ENCODE data around the gene TMEM50B.

The TMEM50B gene

GRCh38 chr21:33496345-33496744 is 16.6 kb upstream of the TMEM50B start:
- no peaks in the 10 kb centered on the region for H3K9me2 ChIP-seq (replicated peaks; ENCODE audit: low read depth, low read length)
- no peaks in the 10 kb centered on the region for H4K20me1 ChIP-seq (ENCODE audit: insufficient read depth, low read length, poor library complexity, severe bottlenecking)
- H3K4me3 ChIP-seq (ENCODE audit: low read length, poor library complexity, severe bottlenecking): no peak overlapping the region
- no peaks in the 10 kb centered on the region for H3K79me2 ChIP-seq (ENCODE audit: insufficient read depth, low read length)
- no peaks in the 10 kb centered on the region for H3K27me3 ChIP-seq (ENCODE audit: insufficient read depth, low read length, poor library complexity, severe bottlenecking)
- H3F3A ChIP-seq (ENCODE audit: low read depth): no peaks in the 10 kb centered on the region
- no peaks in the 10 kb centered on the region for H3K4me1 ChIP-seq (ENCODE audit: insufficient read depth, low read length, poor library complexity, severe bottlenecking)
- H3K9me3 ChIP-seq (ENCODE audit: insufficient read depth, low read depth, low read length): no peaks in the 10 kb centered on the region
- no peaks in the 10 kb centered on the region for H3K36me3 ChIP-seq (ENCODE audit: insufficient read depth, low read length)
- H3K9ac ChIP-seq (ENCODE audit: low read depth, low read length, poor library complexity, severe bottlenecking): no peak overlapping the region
- H2AFZ ChIP-seq (ENCODE audit: low read length): no peak overlapping the region
- peak overlapping the region; percentile 5 for H3K4me2 ChIP-seq (ENCODE audit: low read depth, low read length, poor library complexity, severe bottlenecking)
- no peak for TF ChIP-seq CTCF (conservative IDR thresholded peaks at IDR 0.05; ENCODE audit: low read length)

- no peaks in the 10 kb centered on the region for H3K79me2 ChIP-seq (ENCODE audit: insufficient read depth, low read length)
- peaks cover 4% of the 10 kb centered on the region for H3K4me1 ChIP-seq (ENCODE audit: insufficient read depth, low read length, poor library complexity, severe bottlenecking)
- TF ChIP-seq EZH2phosphoT487 (IDR thresholded peaks at IDR 0.05; ENCODE audit: borderline replicate concordance) (no peak), CTCF (conservative IDR thresholded peaks at IDR 0.05; ENCODE audit: low read length) (no peak)
- no peak overlapping the region for H2AFZ ChIP-seq (ENCODE audit: low read length)
- no peaks in the 10 kb centered on the region for H3K27me3 ChIP-seq (ENCODE audit: insufficient read depth, low read length, poor library complexity, severe bottlenecking)
- H3K4me2 ChIP-seq (ENCODE audit: low read depth, low read length, poor library complexity, severe bottlenecking): no peak overlapping the region
- no peaks in the 10 kb centered on the region for H4K20me1 ChIP-seq (ENCODE audit: insufficient read depth, low read length, poor library complexity, severe bottlenecking)
- H3K4me3 ChIP-seq (ENCODE audit: low read length, poor library complexity, severe bottlenecking): no peak overlapping the region
- no peak overlapping the region for H3K9ac ChIP-seq (ENCODE audit: low read depth, low read length, poor library complexity, severe bottlenecking)
- no peaks in the 10 kb centered on the region for H3K9me3 ChIP-seq (ENCODE audit: insufficient read depth, low read depth, low read length)
- H3F3A ChIP-seq (ENCODE audit: low read depth): no peaks in the 10 kb centered on the region
- no peaks in the 10 kb centered on the region for H3K36me3 ChIP-seq (ENCODE audit: insufficient read depth, low read length)
- no peaks in the 10 kb centered on the region for H3K9me2 ChIP-seq (replicated peaks; ENCODE audit: low read depth, low read length)
Measured at GRCh38 chr21:33495743-33496142, 16.0 kb upstream of the TMEM50B start.

- no peaks in the 10 kb centered on the region for H3K9me2 ChIP-seq (replicated peaks; ENCODE audit: low read depth, low read length)
- H3K9me3 ChIP-seq (ENCODE audit: insufficient read depth, low read depth, low read length): no peaks in the 10 kb centered on the region
- H3F3A ChIP-seq (ENCODE audit: low read depth): no peaks in the 10 kb centered on the region
- no peaks in the 10 kb centered on the region for H3K79me2 ChIP-seq (ENCODE audit: insufficient read depth, low read length)
- H3K4me3 ChIP-seq (ENCODE audit: low read length, poor library complexity, severe bottlenecking): no peak overlapping the region
- H3K4me2 ChIP-seq (ENCODE audit: low read depth, low read length, poor library complexity, severe bottlenecking): no peak overlapping the region
- no peaks in the 10 kb centered on the region for H3K27me3 ChIP-seq (ENCODE audit: insufficient read depth, low read length, poor library complexity, severe bottlenecking)
- H3K4me1 ChIP-seq (ENCODE audit: insufficient read depth, low read length, poor library complexity, severe bottlenecking): peaks cover 5% of the 10 kb centered on the region
- H2AFZ ChIP-seq (ENCODE audit: low read length): no peak overlapping the region
- H3K36me3 ChIP-seq (ENCODE audit: insufficient read depth, low read length): no peaks in the 10 kb centered on the region
- TF ChIP-seq EZH2phosphoT487 (IDR thresholded peaks at IDR 0.05; ENCODE audit: borderline replicate concordance) (no peak), CTCF (conservative IDR thresholded peaks at IDR 0.05; ENCODE audit: low read length) (no peak)
- H4K20me1 ChIP-seq (ENCODE audit: insufficient read depth, low read length, poor library complexity, severe bottlenecking): no peaks in the 10 kb centered on the region
- no peak overlapping the region for H3K9ac ChIP-seq (ENCODE audit: low read depth, low read length, poor library complexity, severe bottlenecking)
Measured at GRCh38 chr21:33493756-33494155, 14.0 kb upstream of the TMEM50B start.

Measured in Loucy (cell line).